Kidney epithelial cell (primary cell): ENCODE data around the gene RMRP. TPM values are rescaled to one million over a fixed set of nuclear protein-coding genes. Genes with fewer than 3 reads are reported as not detected.

Experiments
- DNase-seq: peaks from one replicate; pipeline ENCODE4 v3.0.0-alpha.2; 2010; ENCODE audit warnings: low read depth
- H3K27me3 ChIP-seq: 2 replicates; pipeline ENCODE4 v1.6.0; 2011; ENCODE audit warnings: low read length; ENCODE audit not compliant: control insufficient read depth, insufficient read depth
- H3K36me3 ChIP-seq: 2 replicates; pipeline ENCODE4 v1.5.1; 2011; ENCODE audit warnings: low read length; ENCODE audit not compliant: control insufficient read depth, insufficient read depth
- H3K4me3 ChIP-seq: 2 replicates; pipeline ENCODE4 v1.5.1; 2011; ENCODE audit warnings: low read depth, mild to moderate bottlenecking, control low read depth, low read length
- total RNA-seq: library from RNA; depleted of rRNA; stranded (reverse); fragments of >200 nt; gene quantifications from 2 replicates; pipeline ENCODE4 v1.2.3, GENCODE V29; 2015
- TF ChIP-seq, protein P1 (sequence below): IDR thresholded peaks from 2 replicates; pipeline ENCODE4 v1.5.1; 2011; ENCODE audit warnings: mild to moderate bottlenecking, moderate library complexity, low read length, control low read depth, inconsistent platforms; ENCODE audit not compliant: insufficient read depth, poor library complexity, severe bottlenecking

Gene RMRP
- total RNA-seq, 1 donor from 2014 or later, result 1,522 TPM

DNA sequence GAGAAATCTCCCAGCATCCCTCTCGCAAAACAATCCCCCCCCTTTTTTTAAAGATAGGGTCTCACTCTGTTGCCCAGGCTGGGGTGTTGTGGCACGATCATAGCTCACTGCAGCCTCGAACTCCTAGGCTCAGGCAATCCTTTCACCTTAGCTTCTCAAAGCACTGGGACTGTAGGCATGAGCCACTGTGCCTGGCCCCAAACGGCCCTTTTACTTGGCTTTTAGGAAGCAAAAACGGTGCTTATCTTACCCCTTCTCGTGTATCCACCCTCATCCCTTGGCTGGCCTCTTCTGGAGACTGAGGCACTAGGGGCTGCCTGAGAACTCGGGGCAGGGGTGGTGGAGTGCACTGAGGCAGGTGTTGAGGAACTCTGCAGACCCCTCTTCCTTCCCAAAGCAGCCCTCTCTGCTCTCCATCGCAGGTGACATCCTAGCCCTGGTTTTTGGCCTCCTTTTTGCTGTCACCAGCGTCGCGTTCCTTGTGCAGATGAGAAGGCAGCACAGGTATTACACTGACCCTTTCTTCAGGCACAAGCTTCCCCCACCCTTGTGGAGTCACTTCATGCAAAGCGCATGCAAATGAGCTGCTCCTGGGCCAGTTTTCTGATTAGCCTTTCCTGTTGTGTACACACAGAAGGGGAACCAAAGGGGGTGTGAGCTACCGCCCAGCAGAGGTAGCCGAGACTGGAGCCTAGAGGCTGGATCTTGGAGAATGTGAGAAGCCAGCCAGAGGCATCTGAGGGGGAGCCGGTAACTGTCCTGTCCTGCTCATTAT, 22.7 kb upstream of the RMRP start:
- peaks cover under 1% of the 10 kb centered on the region for H3K27me3 ChIP-seq
- DNase-seq, result no peak
- no peak overlapping the region for H3K4me3 ChIP-seq
- TF ChIP-seq, protein P1, sequence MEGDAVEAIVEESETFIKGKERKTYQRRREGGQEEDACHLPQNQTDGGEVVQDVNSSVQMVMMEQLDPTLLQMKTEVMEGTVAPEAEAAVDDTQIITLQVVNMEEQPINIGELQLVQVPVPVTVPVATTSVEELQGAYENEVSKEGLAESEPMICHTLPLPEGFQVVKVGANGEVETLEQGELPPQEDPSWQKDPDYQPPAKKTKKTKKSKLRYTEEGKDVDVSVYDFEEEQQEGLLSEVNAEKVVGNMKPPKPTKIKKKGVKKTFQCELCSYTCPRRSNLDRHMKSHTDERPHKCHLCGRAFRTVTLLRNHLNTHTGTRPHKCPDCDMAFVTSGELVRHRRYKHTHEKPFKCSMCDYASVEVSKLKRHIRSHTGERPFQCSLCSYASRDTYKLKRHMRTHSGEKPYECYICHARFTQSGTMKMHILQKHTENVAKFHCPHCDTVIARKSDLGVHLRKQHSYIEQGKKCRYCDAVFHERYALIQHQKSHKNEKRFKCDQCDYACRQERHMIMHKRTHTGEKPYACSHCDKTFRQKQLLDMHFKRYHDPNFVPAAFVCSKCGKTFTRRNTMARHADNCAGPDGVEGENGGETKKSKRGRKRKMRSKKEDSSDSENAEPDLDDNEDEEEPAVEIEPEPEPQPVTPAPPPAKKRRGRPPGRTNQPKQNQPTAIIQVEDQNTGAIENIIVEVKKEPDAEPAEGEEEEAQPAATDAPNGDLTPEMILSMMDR, result no peak
- H3K36me3 ChIP-seq, result peaks cover 2% of the 10 kb centered on the region

DNA sequence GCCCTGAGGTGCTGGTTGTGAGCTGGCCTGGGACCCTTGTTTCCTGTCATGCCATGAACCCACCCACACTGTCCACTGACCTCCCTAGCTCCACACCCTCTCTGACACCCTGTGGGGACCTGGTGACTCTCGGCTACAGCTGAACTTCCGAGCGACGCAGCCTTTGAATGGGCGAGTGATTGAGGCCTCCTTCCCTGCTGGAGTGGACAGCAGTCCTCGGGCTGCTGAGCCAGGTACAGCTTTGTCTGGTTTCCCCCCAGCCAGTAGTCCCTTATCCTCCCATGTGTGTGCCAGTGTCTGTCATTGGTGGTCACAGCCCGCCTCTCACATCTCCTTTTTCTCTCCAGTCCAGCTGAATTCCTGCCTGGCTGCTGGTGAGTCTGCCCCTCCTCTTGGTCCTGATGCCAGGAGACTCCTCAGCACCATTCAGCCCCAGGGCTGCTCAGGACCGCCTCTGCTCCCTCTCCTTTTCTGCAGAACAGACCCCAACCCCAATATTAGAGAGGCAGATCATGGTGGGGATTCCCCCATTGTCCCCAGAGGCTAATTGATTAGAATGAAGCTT, 22.0 kb upstream of the RMRP start:
- Histone ChIP-seq H3K36me3 (peaks cover 2% of the 10 kb centered on the region), H3K4me3 (no peak overlapping the region), H3K27me3 (peaks cover 3% of the 10 kb centered on the region)
- TF ChIP-seq, protein P1, result no peak
- no peak for DNase-seq

DNA sequence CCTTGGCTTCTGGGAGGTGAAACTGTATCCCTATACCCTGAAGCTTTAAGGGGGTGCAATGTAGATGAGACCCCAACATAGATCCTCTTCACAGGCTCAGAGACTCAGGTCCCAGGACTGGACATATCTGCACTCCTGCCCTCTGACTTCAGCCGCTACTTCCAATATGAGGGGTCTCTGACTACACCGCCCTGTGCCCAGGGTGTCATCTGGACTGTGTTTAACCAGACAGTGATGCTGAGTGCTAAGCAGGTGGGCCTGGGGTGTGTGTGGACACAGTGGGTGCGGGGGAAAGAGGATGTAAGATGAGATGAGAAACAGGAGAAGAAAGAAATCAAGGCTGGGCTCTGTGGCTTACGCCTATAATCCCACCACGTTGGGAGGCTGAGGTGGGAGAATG, 21.3 kb upstream of the RMRP start:
- no peak overlapping the region for H3K4me3 ChIP-seq
- H3K36me3 ChIP-seq, result peaks cover 2% of the 10 kb centered on the region
- peaks cover 3% of the 10 kb centered on the region for H3K27me3 ChIP-seq
- TF ChIP-seq, protein P1, result no peak
- DNase-seq, result no peak

DNA sequence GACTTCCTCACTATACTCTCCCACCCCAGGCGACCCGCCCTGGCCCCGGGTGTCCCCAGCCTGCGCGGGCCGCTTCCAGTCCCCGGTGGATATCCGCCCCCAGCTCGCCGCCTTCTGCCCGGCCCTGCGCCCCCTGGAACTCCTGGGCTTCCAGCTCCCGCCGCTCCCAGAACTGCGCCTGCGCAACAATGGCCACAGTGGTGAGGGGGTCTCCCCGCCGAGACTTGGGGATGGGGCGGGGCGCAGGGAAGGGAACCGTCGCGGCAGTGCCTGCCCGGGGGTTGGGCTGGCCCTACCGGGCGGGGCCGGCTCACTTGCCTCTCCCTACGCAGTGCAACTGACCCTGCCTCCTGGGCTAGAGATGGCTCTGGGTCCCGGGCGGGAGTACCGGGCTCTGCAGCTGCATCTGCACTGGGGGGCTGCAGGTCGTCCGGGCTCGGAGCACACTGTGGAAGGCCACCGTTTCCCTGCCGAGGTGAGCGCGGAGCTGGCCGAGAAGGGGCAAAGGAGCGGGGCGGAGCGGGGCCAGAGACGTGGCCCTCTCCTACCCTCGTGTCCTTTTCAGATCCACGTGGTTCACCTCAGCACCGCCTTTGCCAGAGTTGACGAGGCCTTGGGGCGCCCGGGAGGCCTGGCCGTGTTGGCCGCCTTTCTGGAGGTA, 18.0 kb upstream of the RMRP start:
- Histone ChIP-seq H3K27me3 (peaks cover 3% of the 10 kb centered on the region), H3K36me3 (no peaks in the 10 kb centered on the region), H3K4me3 (peak overlapping the region; percentile 47)
- TF ChIP-seq, protein P1, result no peak
- no peak for DNase-seq

DNA sequence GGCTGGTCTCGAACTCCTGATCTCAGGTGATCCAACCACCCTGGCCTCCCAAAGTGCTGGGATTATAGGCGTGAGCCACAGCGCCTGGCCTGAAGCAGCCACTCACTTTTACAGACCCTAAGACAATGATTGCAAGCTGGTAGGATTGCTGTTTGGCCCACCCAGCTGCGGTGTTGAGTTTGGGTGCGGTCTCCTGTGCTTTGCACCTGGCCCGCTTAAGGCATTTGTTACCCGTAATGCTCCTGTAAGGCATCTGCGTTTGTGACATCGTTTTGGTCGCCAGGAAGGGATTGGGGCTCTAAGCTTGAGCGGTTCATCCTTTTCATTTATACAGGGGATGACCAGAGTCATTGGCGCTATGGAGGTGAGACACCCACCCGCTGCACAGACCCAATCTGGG, 17.4 kb upstream of the RMRP start:
- Histone ChIP-seq H3K4me3 (peak overlapping the region; percentile 47), H3K27me3 (peaks cover 3% of the 10 kb centered on the region), H3K36me3 (no peaks in the 10 kb centered on the region)
- DNase-seq, result no peak
- TF ChIP-seq, protein P1, result no peak
